Measurements from ENCODE around the gene ENO2.

Gene ENO2

DNA sequence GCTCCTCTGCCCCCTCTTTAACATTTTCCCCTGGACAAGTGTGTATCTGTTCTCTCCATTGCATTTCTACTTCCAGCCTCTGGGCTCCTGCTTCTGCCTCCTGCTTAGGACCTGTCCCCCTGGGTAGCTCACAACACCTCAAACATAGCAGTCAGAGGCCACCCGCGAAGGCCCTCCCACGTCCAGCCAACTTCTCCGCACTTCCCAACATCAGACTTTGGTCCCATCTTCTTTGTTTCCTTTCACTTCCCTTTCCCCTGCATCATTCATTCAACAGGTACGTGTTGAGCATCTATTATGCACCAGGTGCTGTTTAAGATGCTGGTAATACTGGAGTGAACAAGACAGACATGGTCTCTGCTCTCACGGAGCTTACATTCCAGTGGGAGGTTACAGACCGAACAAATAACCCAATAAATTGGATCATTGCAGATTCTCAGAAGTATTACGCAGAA lies 32.6 kb downstream of the ENO2 start:
- no peak for DNase-seq (ENCODE audit: extremely low read depth in 1 of 2, low read depth in 1 of 2)

DNA sequence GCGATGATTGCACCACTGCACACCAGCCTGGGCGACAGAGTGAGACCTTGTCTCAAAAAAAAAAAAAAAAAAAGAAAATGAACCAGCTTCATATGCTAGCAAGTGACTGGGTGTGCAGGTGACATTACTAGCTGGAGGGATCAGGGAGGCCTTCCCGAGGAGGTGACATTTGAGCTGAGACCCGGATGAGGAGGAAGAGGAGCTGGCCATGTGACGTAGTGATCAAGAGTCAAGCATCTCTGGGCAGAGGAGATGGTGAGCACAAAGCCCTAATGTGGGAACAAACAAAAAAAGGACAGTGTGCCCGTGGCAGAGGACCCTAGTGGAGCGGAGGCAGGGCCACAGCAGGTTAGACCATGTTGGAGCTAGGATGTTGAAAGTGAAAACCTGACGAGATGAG lies 33.2 kb downstream of the ENO2 start:
- no peak for DNase-seq (ENCODE audit: extremely low read depth in 1 of 2, low read depth in 1 of 2)

DNA sequence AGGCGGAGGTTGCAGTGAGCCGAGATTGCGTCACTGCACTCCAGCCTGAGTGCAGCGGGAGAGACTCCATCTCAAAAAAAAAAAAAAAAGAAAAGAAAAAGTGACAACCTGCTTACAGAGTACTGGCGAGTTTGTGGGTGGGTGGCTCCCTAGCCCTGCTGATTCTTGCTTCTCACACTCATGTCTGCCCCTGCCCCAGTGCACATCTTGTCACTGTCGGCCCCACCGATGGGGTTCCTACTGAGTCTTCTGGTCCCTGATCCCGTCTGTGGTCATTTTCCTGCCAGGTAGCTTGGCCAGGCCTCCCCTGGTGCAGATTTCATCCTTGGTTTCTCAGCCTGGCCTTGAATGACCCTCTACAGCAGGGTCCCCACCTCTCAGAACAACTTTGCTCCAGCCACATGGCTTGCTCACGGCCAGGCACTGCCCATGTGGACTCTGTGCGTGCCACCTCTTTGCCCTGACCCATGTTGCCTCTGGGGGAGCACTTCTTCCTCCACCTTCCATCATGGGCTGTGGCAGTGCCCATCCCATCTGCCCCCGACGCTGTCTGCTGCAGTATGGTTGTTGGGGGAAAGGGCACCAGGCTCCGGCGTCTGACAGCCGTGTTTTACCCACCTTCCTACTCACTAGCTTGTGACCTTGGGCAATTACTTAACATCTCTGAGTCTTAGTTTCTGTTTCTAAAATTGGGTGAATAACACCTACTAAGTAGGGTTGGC lies 34.7 kb downstream of the ENO2 start:
- no peak for DNase-seq (ENCODE audit: extremely low read depth in 1 of 2, low read depth in 1 of 2)

DNA sequence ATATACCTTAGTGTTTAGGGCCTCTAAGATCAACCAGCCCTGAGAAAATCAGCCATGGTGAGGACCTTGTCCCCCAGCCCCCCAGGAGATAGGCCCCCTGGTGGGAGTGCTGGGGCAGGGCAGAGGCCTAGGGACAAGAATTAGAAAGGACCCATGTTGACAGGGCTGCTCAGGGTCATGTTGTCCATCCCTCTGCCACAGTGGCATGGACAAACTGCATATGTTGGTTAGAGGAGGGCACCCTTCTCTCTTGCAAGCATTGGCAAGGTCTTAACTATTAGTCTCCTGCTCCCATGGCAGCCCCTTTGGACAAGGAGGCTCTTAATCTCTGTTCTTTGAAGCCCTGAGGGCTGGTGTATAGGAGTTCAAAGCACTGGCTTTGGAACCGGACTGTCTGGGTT lies 36.0 kb downstream of the ENO2 start:
- DNase-seq (ENCODE audit: extremely low read depth in 1 of 2, low read depth in 1 of 2): no peak

DNA sequence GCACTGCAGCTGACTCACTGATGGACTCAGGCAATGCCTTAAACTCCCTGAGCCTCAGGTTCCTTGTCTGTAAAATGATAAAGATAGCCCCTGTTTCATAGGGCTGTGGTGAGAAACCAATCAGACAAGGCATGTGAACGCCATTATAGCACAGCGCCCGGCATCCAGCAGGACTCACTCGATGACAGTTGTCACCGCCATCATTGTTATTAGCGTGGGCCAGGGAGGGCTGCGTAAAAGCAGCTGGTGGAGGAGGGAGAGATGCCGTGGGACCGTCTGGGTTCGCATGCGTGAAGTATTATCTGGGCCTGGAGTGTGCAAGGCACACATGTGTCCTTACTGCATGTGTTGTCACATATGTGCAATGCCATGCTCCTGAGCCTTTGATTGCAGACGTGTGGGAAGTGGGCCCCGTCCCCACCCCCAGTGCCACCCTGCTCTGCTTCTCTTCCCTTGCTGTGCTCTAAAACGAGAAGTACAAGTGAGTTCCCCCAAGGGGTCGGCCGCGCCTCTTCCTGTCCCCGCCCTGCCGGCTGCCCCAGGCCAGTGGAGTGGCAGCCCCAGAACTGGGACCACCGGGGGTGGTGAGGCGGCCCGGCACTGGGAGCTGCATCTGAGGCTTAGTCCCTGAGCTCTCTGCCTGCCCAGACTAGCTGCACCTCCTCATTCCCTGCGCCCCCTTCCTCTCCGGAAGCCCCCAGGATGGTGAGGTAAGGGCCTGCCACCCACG lies 36.6 kb downstream of the ENO2 start, which contains the start of gene PTPN6:
PTPN6 (plus strand) TSS at position 546 of the 730 bp plus-strand sequence; CDS start at position 703, 157 bp downstream.
- DNase-seq (ENCODE audit: extremely low read depth in 1 of 2, low read depth in 1 of 2): no peak

DNA sequence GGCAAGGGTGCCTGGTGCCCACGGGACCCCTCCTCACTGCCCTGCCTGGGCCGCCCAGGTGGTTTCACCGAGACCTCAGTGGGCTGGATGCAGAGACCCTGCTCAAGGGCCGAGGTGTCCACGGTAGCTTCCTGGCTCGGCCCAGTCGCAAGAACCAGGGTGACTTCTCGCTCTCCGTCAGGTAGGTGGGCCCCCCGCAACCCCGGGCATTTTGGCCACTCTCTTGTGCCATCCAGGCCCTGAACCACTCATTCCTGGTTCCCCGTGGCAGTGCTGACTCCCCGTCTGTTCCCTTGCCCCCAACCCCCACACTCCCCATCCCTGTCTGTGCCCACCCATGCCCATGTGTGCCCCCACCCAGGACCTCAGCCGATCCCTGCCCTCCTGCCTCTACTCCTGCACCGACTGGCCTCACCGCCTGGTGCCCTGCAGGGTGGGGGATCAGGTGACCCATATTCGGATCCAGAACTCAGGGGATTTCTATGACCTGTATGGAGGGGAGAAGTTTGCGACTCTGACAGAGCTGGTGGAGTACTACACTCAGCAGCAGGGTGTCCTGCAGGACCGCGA lies 37.3 kb downstream of the ENO2 start:
- DNase-seq (ENCODE audit: extremely low read depth in 1 of 2, low read depth in 1 of 2): no peak

DNA sequence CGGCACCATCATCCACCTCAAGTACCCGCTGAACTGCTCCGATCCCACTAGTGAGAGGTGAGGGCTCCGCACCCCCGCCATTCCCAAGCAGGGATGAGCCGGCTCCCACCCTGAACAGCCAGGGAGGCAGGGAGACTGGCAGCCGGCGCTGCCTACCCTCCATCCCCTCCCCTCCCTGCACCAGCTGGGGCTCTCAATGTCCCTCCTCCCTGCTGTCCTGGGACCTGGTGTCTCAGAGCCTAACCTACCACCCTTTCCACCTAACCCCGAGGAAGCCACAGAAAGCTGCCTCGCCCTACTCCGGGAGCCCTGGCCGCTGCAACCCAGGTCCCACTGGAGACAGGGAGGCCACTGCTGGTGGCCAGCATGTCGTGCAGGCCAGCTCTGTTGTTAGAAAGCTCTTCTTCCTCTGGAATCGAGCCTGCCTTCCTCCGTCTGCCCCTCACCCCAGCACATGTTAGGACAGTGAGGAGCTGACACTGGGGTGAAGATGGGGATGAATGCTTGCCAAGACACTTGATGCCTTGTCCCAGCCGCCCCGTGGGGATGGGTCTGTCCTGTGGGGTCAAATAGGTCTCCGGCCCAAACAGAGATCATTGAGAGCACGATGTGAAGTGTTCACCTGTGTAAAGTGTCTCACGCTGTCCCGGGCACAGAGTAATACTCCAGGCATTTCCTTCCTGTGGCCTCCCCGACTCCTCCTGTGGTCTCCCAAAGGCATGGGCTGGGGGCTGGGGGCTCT lies 37.9 kb downstream of the ENO2 start:
- no peak for DNase-seq (ENCODE audit: extremely low read depth in 1 of 2, low read depth in 1 of 2)

DNA sequence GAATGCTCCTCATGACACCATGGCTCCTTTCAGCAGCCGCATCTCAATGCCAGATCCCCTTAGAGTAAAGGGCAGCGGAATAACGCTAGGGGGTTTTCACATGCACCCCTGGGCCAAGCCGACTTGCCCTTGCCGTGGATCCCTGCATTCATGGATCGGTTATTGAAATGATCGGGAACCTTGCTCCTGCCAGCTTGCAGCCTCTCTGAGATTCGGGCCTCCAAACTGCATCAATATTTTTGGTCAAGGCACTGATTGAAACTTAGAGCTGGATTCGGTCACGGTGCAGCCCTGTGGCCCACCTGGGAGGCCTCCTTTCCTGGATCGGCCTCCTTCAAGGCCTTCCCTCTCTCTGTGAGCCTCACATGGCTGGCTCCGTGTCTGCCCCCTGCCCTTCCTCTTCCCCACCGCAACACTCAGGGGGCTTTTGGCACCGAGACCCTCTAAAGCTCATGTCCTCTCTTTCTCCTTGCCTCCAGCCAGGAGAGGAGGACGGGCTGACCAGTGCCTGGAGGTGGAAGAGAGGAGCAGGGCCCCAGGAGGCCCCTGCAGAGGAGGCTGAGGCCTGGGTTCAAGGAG lies 38.6 kb downstream of the ENO2 start:
- no peak for DNase-seq (ENCODE audit: extremely low read depth in 1 of 2, low read depth in 1 of 2)

DNA sequence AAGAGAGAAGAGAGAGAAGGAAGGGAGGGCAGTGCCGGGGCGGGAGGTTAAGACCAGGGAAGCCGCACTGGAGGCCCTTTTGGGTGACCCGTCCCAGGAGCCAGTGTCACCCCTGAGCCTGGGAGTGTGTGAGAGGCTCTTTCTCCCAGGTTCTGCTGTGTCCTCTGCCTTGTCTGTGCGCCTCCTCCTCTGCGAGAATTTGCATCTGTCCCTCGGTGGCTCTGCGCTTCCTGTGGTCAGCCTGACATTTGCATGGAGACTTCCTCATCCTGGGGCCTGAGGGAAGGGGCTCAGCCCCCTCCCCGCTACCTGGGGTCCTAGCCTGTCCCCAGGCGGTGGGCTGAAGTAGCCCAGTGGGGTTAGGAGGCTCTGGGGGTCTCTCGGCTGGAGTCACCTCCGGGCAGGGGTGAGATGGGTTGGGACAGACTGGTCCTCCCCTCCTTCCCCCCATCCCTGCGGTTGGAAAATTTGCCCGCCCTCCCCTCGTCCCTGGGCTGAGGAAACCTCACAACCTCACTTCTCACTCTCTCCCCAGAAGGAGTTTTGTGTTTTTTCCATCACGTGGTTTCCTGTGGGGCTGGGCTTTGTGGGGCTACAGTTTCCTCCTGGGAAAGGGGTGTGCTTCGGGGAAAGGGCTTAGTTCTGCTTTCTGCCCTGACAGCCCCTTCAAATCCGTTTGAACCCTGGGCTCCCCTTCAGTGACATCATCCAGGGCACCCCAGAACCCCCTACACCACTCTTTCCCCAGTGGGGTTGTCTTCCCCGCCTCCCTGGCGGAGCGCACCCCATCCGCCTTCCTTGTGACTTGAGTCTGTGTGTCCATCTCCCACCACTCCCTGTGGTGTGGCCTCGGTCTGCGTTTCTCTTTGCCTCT lies 39.3 kb downstream of the ENO2 start:
- DNase-seq (ENCODE audit: extremely low read depth in 1 of 2, low read depth in 1 of 2): peak; percentile 73 to 74

DNA sequence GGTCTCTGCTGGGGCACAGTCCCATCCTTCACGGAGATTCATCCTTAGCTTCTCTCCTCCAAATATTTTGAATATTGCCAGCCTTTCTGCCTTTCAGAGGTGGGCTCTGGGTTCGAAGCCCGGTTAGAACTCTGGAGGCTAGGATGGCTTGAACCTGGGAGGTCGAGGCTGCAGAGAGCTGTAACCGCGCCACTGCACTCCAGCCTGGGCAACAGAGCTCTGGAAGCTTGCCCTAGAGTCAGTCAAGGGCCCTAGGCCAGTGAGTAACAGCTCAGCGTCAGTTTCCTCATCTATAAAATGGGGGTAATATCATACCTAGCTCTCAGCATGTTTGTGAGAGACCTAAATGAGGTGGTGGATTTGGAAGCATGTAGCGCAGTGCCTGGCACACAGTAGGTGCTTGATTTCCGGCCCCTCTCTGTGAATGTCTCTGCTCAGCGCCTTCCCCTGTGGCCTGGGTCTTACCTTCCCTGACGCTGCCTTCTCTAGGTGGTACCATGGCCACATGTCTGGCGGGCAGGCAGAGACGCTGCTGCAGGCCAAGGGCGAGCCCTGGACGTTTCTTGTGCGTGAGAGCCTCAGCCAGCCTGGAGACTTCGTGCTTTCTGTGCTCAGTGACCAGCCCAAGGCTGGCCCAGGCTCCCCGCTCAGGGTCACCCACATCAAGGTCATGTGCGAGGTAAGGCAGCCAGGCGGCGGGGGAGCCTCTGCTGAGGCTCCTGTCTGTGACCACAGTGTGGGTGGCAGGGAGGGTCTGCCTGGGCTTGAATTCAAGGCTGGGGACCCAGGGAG lies 40.1 kb downstream of the ENO2 start:
- no peak for DNase-seq (ENCODE audit: extremely low read depth in 1 of 2, low read depth in 1 of 2)

DNA sequence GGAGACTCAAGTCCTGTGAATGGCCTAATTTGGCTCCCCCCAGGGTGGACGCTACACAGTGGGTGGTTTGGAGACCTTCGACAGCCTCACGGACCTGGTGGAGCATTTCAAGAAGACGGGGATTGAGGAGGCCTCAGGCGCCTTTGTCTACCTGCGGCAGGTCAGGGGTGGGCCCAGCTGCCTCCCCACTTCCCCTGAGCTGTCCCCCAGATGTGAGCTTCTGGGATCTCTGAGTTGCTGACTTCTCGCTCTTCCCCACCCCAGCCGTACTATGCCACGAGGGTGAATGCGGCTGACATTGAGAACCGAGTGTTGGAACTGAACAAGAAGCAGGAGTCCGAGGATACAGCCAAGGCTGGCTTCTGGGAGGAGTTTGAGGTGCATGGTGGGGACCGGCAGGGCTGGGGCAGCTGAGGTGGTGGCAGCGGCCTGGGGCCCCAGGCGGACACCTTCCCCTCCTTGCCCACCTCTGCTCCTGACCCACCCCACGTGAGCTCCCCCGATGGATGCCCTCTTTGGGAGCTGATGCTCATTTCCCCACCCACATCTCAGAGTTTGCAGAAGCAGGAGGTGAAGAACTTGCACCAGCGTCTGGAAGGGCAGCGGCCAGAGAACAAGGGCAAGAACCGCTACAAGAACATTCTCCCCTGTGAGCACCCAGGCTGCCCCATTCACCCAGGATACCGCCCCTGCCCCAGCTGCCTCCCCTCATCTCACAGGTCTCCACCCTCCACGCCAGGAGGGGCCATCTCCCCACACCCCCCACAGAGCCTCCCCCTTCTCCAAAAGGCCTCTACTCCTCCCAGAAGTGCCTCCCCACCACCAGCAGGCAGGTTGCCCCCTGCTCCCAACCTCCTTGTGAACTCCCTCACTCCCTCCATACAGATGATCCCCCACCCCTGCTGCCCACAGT lies 41.0 kb downstream of the ENO2 start:
- no peak for DNase-seq (ENCODE audit: extremely low read depth in 1 of 2, low read depth in 1 of 2)

DNA sequence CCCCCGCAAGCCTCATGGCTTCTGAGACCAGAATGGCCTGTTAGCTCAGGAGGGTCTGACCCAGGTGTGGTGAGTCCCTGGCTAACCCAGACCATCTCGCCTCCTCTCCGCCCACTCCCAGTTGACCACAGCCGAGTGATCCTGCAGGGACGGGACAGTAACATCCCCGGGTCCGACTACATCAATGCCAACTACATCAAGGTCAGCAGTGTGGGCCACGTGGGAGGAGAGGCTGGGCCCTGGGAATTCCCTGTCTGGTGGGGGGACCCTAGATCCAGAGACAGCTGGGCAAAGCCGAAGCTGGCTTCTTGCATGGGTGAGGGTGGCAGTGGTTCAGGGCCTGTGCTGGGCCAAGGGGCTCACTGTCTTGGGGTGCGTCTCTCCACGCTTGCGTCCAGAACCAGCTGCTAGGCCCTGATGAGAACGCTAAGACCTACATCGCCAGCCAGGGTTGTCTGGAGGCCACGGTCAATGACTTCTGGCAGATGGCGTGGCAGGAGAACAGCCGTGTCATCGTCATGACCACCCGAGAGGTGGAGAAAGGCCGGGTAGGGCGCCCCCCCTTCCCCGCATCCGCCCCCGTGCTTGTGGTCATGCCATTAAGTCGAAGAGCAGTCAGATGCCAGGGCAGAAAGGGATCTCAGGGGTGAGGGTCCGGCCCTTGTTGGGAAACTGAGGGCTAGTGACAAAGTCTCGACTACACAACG lies 41.8 kb downstream of the ENO2 start:
- DNase-seq (ENCODE audit: extremely low read depth in 1 of 2, low read depth in 1 of 2): no peak

DNA sequence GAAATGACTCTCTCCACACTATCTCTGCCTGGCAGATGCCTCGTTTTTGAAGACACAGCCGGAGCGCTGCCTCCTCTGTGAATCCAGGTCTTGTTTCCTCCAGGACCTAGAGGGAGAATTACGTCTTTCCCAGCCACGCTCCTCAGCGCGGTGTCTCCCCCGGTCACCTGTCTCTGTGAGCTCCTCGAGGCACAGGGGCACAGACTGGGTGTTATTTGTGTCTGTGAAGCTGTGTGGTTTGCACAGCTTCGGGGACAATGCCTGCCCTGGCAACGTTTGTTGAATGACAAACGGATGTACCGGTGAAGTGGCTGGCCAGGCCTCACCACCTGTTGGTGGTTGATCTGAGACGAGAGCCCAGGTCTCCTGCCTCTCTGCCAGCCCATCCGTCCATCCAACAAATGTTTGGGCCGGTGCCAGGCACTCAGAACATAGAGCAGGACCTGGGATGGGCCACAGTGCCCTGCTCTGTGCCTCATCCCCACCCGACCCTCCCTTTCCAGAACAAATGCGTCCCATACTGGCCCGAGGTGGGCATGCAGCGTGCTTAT lies 42.8 kb downstream of the ENO2 start:
- no peak for DNase-seq (ENCODE audit: extremely low read depth in 1 of 2, low read depth in 1 of 2)

DNA sequence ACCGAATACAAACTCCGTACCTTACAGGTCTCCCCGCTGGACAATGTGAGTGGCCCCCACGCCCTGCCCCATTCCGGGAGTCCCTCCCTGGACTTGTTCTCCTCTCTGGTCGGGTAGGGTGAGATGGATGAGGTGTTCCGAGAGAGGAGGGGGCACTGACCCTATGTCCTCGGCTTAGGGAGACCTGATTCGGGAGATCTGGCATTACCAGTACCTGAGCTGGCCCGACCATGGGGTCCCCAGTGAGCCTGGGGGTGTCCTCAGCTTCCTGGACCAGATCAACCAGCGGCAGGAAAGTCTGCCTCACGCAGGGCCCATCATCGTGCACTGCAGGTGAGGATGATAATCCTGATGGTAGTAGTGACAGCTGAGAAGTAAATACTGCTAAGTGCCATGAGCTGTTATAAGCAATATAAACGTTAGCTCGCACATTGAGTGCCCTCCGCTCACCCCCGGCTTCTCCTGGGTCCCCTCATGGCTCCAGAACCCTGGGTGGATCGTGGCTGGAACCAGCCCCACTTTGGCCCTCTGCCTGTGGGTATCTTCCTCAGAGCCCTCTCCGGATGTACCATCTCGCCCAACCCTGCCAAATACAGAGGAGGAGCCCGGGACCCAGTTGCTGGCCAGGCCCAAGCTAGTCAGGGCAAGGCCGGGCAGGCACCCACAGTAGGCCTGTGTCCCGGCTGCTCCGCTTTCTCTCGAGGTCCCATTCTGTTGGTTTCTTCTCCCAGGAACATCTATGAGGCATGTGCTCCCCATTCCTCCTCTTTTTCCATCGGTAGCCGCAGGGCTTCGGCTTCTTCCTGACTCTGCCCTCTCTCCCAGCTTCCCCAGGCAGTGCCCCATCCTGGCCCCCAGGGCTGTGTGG lies 43.6 kb downstream of the ENO2 start:
- DNase-seq (ENCODE audit: extremely low read depth in 1 of 2, low read depth in 1 of 2): no peak

DNA sequence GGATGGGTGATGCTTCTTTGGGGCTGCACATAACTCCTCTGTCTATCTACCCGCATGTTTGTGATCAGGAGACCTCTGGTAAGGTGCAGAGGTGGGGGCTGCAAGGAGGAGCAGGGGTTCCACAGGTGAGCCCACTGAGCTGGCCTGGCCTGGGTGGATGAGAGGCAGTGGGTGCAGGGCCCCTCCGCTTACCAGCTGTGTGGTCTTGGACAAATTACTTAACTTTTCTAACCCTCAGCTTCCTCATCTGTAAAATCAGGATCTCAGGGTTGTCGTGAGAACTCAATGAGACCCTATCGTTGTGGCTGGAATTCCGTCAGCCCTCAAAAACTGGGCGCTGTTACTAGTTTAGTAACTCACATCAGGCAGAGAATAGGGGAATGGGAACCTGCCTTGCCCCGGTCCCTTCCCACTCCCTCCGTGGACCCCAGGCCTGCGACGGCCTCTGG lies 44.3 kb downstream of the ENO2 start:
- DNase-seq (ENCODE audit: extremely low read depth in 1 of 2, low read depth in 1 of 2): no peak
